ENCODE measurements around the gene EVC2.

EVC2 gene

DNA sequence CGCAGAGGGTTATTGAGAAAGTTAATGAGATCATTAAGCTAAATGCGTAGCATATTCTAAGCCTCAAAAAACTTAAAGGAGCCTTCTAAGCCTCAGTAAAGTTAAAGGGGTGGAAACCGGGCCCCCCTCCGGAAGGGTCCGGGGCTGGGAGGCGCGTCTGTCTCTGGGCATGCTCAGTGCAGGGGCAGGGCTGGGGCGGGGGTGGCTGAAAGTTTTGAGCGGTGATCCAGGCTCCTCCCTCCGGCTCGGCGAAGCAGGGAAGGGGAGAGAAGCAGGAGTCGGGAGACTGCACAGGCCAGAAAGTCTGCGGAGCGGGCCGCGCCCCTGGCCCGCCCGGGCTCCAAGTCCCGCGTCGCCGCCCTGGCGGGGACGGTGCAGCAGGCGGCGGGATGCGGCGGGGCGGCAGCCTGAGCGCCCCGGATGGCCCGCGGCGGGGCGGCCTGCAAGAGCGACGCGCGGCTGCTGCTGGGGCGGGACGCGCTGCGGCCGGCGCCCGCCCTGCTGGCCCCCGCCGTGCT lies 2.7 kb upstream of the EVC2 start, which contains the start of gene EVC:
EVC (plus strand) TSS at position 241 of the 518 bp plus-strand sequence; CDS start at position 421, 180 bp downstream.
- peak within 1 kb of the TSS; percentile 66 for H3K4me3 Mint-ChIP-seq
- no peaks in the 10 kb centered on the region for H3K36me3 Mint-ChIP-seq (ENCODE audit: low read depth)
- H3K27me3 Mint-ChIP-seq = peaks cover 57% of the 10 kb centered on the region
- peaks cover 14% of the 10 kb centered on the region for H3K9me3 Mint-ChIP-seq
- H3K4me1 Mint-ChIP-seq (ENCODE audit: low read depth) = peaks cover 21% of the 10 kb centered on the region
- peak; percentile 43 for DNase-seq
- peak within 1 kb of the TSS; percentile 20 for H3K27ac Mint-ChIP-seq

DNA sequence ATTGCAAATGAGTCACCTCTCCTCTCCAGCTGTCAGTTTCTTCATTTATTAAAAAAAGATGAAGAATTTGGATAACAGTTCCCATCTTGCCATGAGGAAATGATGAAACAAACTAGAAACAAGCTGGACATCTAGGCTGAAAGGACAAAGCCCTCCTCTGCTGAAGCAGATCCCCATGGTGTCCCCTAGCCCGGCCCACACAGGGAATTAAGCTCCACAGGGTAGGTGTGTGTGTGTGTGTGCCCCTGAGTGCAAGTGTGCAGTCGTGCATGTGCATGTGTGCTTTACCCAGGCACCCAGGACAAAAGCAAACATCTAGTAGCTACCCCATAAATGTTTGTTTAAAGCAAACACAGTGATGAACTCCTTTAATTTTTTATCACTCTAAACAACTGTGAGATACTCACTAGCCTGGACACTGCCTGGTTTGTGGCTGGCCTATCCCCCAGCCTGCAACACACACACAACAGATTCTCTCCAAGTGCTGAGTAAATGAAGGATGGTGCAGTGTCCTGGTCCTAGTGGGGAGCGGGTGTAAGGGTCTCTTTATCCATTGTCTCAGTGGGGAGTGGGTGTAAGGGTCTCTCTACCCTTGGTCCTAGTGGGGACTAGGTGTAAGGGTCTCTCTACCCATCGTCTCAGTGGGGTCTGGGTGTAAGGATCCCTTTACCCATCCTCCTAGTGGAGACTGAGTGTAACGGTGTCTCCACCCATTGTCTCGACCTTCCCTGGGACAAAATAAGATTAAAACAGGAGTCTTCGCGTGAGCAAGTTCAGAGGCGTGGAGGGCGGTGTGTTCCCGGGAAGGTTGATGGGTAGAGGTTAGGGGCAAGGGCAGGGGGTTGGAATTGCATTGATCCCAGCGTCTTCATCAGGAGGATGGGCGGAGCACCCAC lies 2.0 kb upstream of the EVC2 start:
- DNase-seq = no peak
- H3K27ac Mint-ChIP-seq = peak overlapping the region; percentile 20
- peaks cover 24% of the 10 kb centered on the region for H3K4me1 Mint-ChIP-seq (ENCODE audit: low read depth)
- H3K4me3 Mint-ChIP-seq = peak overlapping the region; percentile 44
- H3K36me3 Mint-ChIP-seq (ENCODE audit: low read depth) = no peaks in the 10 kb centered on the region
- peaks cover 57% of the 10 kb centered on the region for H3K27me3 Mint-ChIP-seq
- H3K9me3 Mint-ChIP-seq = peaks cover 12% of the 10 kb centered on the region

DNA sequence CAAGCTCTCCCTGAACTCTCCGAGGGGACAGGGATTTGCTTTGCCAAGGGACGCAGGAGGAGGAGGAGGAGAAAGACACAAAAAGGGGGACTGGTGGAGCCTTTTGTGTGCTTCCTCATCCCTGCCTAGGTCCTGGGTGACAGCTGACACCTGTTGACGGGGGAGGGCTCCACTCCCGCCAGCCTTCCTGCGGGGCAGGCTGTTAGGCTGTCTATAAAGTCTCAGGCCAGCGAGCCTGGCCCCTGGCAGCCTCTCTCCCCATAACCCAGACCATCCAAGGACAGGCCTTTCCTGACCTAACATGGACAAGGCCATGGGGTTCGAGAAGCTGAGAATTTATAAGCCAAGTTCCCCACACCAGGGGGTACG lies 832 bp upstream of the EVC2 start:
- Mint-ChIP-seq H3K4me3 (no peak overlapping the region), H3K9me3 (peaks cover 4% of the 10 kb centered on the region), H3K36me3 (ENCODE audit: low read depth) (no peaks in the 10 kb centered on the region), H3K27me3 (peaks cover 57% of the 10 kb centered on the region), H3K4me1 (ENCODE audit: low read depth) (peaks cover 24% of the 10 kb centered on the region), H3K27ac (no peak overlapping the region)
- DNase-seq = no peak

DNA sequence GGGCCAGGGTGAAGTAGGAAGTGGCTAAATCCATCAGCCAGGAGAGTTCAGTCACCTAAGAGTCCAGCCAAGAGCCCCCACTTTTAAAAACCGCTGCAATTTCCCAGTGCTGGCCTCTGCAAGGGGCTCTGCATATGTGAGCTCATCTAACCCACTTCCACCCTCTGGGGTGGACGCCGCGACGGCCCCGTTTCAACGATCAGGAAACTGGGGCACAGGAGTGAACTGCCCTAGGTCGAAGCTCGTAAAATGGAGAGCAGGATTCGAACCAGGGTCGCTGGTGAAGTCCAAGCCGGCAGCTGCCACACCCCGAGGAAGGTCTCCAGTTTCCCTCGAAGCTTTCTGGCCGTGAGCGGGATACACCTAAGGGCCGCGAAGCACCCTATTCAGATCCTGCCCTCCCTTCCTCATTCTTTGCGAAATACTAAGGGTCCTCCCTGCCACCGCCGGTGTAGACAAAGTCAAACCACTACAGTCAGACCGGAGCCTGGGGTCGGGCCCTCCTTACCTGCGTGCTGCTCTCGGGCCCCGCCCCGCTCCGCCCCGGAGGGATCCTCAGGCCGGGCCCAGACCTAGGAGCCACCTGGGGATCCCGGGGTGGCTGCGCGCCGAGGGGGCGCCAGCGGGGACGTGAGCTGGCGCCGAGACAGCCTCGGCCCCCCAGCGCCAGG lies 446 bp downstream of the EVC2 start:
- Mint-ChIP-seq H3K4me1 (ENCODE audit: low read depth) (peaks cover 24% of the 10 kb centered on the region), H3K27me3 (peaks cover 53% of the 10 kb centered on the region), H3K27ac (no peak overlapping the region), H3K36me3 (ENCODE audit: low read depth) (no peaks in the 10 kb centered on the region), H3K4me3 (peak overlapping the region; percentile 38), H3K9me3 (no peaks in the 10 kb centered on the region)
- no peak for DNase-seq

GRCh38 chr4:5707366-5707765 lies 993 bp downstream of the EVC2 start:
- H3K27ac Mint-ChIP-seq = no peak overlapping the region
- H3K4me3 Mint-ChIP-seq = peak overlapping the region; percentile 38
- H3K27me3 Mint-ChIP-seq = peaks cover 49% of the 10 kb centered on the region
- no peaks in the 10 kb centered on the region for H3K36me3 Mint-ChIP-seq (ENCODE audit: low read depth)
- no peaks in the 10 kb centered on the region for H3K9me3 Mint-ChIP-seq
- no peak for DNase-seq
- H3K4me1 Mint-ChIP-seq (ENCODE audit: low read depth) = peaks cover 20% of the 10 kb centered on the region

DNA sequence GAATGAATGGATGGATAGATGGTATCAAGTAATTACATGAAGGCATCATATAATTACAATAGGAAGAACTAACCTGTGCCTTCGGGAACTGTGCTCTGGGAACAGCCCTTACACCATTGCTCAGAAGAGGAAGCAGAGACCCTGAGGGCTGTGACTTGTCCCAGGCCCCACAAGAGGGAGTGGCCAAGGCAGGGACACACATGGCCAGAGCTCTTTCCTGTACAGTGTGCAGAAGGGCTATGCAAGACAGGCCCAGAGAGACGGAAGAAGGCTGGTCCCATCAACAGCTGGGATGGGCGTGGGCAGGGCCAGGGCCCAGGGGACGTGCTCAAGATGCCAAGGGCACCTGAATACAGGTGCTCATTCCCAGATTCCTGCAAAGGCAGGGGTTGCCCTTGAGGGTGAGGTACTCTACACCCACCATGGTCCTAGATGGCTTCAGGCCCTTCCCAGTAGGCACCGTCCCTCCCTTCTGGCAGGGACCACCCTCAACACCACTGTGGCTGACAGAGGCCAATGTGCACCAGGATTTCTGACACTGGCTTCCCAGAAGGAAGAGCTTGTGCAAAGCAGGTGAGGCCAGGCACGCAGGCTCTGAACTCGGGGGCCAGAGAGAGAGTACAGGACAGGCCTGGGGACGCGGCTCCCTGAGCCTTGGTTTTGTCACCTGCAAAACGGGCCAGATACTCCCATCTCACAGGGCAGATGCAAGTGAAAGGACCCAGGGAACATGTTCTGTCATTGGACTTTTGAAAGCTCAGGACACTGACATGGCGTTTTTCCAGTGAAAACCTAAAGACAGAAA lies 1.7 kb downstream of the EVC2 start:
- Mint-ChIP-seq H3K9me3 (peaks cover under 1% of the 10 kb centered on the region), H3K4me1 (ENCODE audit: low read depth) (peaks cover 13% of the 10 kb centered on the region), H3K4me3 (no peak overlapping the region), H3K27ac (no peak overlapping the region), H3K27me3 (peaks cover 42% of the 10 kb centered on the region), H3K36me3 (ENCODE audit: low read depth) (no peaks in the 10 kb centered on the region)
- no peak for DNase-seq

DNA sequence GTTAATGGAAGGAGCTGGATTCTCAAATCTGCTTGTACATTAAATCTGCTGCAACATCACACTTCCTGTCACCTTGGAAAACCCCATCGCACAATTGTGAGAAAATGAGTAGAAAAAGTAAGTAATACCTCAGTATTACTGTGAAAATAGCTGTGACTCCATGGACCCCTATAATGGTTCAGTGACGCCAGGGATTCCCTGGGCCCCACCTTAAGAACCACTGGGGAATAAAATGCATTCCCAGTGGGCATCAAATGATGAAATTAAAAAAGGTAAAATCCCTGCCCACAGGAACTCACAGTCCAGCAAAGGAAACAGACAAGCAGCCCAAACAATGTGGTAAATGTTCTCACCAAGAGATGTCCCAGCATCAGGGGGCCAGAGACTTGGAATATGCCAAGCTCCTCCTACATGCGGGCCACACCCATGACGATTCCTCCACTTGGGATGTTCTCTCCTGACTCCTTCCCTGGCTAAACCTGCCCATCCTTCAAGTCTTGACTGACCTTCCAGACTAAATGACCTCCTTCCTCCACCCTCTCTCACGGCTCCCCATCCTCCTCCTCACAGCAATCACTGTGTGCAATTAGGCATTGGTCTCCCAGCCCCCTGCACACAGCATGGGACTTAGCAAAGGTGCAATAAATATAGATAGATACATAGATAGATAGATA lies 2.6 kb downstream of the EVC2 start:
- H3K36me3 Mint-ChIP-seq (ENCODE audit: low read depth) = no peaks in the 10 kb centered on the region
- peaks cover 4% of the 10 kb centered on the region for H3K9me3 Mint-ChIP-seq
- H3K4me1 Mint-ChIP-seq (ENCODE audit: low read depth) = peaks cover 13% of the 10 kb centered on the region
- H3K27me3 Mint-ChIP-seq = peaks cover 38% of the 10 kb centered on the region
- DNase-seq = no peak
- no peak overlapping the region for H3K4me3 Mint-ChIP-seq
- H3K27ac Mint-ChIP-seq = no peak overlapping the region

DNA sequence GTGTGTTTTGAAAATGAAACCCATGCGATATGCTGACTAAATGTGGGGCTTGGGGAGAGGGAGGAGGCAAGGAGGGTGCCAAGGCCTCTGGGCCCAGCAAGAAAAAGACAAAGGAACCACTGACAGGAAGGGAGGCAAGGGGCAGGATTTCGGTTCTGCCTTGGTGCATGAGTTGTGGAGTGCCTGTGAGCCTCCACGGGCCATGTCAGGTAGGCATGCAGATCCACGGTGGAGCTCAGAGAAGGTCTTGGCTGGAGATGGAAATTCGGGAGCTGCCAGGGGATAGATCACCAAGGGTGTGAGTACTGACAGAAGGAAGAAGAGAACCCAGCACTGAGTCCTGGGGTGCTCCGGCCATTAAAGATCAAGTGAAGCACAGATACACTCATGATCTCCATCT lies 4.1 kb downstream of the EVC2 start:
- DNase-seq = no peak
- Mint-ChIP-seq H3K4me3 (no peak overlapping the region), H3K4me1 (ENCODE audit: low read depth) (peaks cover 9% of the 10 kb centered on the region), H3K27me3 (peaks cover 27% of the 10 kb centered on the region), H3K27ac (no peak overlapping the region), H3K36me3 (ENCODE audit: low read depth) (no peaks in the 10 kb centered on the region), H3K9me3 (peaks cover 4% of the 10 kb centered on the region)

DNA sequence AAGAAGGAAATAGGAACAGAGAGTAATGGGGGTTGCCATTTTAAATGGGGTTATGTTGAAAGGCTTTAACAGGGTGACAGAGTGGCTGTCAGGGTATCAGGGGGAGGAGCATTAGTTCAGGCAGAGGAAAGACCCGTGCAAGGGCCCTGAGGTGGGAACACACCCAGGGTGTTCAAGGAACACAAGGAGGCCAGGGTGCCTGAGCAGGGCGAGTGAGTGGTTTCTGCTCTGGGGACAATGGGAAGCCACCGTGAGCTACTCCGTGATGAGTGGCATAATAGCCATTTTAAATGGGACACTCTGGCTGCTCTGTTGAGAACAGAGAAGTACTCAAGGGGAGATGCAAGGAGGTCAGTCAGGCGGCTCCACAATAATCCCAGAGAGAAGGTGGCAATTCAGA lies 4.5 kb downstream of the EVC2 start:
- Mint-ChIP-seq H3K4me1 (ENCODE audit: low read depth) (peaks cover 9% of the 10 kb centered on the region), H3K9me3 (peaks cover 4% of the 10 kb centered on the region), H3K36me3 (ENCODE audit: low read depth) (no peaks in the 10 kb centered on the region), H3K27ac (no peak overlapping the region), H3K27me3 (peaks cover 23% of the 10 kb centered on the region), H3K4me3 (no peak overlapping the region)
- DNase-seq = no peak

DNA sequence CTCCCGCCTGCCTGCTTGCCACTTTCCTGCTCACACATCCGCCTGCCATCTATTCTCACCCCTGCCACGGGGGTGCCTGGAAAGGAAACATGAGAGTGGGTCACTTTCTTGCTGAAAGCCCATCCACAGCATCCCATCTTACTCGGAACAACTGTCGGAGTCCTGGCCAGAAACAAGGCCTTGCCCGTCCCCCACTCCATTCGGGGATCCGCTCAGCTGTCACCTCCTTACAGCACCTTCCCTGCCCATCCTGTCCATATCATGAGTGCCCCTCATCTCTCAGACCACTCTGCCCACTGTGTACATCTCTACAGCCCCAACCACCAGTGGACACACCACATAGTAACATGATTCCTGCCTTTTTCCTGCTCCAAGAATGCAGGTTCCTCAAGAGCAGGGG lies 6.4 kb downstream of the EVC2 start:
- no peak overlapping the region for H3K4me3 Mint-ChIP-seq
- H3K27ac Mint-ChIP-seq = no peak overlapping the region
- no peaks in the 10 kb centered on the region for H3K36me3 Mint-ChIP-seq (ENCODE audit: low read depth)
- peaks cover 4% of the 10 kb centered on the region for H3K9me3 Mint-ChIP-seq
- H3K27me3 Mint-ChIP-seq = peaks cover 10% of the 10 kb centered on the region
- no peak for DNase-seq
- H3K4me1 Mint-ChIP-seq (ENCODE audit: low read depth) = peaks cover 2% of the 10 kb centered on the region

DNA sequence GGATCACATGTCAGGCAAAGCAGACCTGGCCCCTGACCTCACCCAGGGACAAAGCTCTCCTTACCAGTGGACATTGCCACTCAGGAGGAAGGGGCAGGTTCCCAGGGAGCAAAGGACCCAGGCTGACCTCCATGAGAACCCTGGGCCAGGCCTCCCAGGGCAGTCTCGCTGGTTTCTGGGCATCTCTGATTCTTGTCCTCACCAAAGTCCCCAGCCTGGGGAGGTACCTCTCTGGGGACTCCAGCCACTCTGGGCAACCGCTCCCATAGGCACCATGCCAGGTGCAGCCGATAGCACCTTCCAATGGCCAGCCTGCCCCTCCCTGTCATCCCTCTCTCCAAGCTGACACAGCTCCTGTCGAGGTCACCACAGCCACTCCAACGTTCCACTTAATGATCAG lies 7.9 kb downstream of the EVC2 start:
- no peak overlapping the region for H3K4me3 Mint-ChIP-seq
- H3K9me3 Mint-ChIP-seq = peaks cover 4% of the 10 kb centered on the region
- DNase-seq = no peak
- no peaks in the 10 kb centered on the region for H3K4me1 Mint-ChIP-seq (ENCODE audit: low read depth)
- no peak overlapping the region for H3K27ac Mint-ChIP-seq
- peaks cover 3% of the 10 kb centered on the region for H3K27me3 Mint-ChIP-seq
- H3K36me3 Mint-ChIP-seq (ENCODE audit: low read depth) = no peaks in the 10 kb centered on the region

- Mint-ChIP-seq H3K36me3 (ENCODE audit: low read depth) (no peaks in the 10 kb centered on the region), H3K4me3 (no peak overlapping the region), H3K4me1 (ENCODE audit: low read depth) (no peaks in the 10 kb centered on the region), H3K27me3 (peaks cover 3% of the 10 kb centered on the region), H3K27ac (no peak overlapping the region), H3K9me3 (peaks cover under 1% of the 10 kb centered on the region)
- no peak for DNase-seq
Measured at GRCh38 chr4:5696341-5696740, 12.0 kb downstream of the EVC2 start.

DNA sequence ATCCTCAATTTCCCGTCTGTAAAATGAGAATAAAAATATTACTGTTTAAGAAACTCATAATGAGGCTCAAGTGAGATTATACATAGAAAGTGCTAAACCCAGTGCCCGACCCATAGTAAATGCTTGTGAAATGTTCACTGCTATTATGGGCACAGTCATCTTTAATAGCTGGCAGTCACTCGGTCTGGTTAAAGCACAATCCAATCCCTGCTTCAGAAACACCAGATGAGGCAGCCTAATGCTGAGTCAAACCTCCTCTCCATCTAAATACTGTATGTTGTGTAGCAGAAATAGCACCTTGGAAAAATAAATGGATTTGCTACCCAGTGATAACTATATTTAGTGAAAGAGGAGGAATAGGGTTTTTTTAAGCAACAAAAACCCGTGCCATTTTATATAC lies 14.5 kb downstream of the EVC2 start:
- DNase-seq = no peak
- H3K27me3 Mint-ChIP-seq = no peaks in the 10 kb centered on the region
- no peak overlapping the region for H3K27ac Mint-ChIP-seq
- no peaks in the 10 kb centered on the region for H3K36me3 Mint-ChIP-seq (ENCODE audit: low read depth)
- no peak overlapping the region for H3K4me3 Mint-ChIP-seq
- H3K4me1 Mint-ChIP-seq (ENCODE audit: low read depth) = no peaks in the 10 kb centered on the region
- H3K9me3 Mint-ChIP-seq = no peaks in the 10 kb centered on the region
